NT2/D1 (cell line): ENCODE results near the gene NXPH4.

Experiments used
- YY1 ChIP-seq: IDR thresholded peaks from 2 replicates; pipeline ENCODE4 v1.6.1; 2011; ENCODE audit not compliant: insufficient read length, insufficient read depth
- ZNF274 ChIP-seq: IDR thresholded peaks from 2 replicates; pipeline ENCODE4 v1.6.1; 2011; ENCODE audit warnings: mild to moderate bottlenecking, low read depth, low read length

DNA sequence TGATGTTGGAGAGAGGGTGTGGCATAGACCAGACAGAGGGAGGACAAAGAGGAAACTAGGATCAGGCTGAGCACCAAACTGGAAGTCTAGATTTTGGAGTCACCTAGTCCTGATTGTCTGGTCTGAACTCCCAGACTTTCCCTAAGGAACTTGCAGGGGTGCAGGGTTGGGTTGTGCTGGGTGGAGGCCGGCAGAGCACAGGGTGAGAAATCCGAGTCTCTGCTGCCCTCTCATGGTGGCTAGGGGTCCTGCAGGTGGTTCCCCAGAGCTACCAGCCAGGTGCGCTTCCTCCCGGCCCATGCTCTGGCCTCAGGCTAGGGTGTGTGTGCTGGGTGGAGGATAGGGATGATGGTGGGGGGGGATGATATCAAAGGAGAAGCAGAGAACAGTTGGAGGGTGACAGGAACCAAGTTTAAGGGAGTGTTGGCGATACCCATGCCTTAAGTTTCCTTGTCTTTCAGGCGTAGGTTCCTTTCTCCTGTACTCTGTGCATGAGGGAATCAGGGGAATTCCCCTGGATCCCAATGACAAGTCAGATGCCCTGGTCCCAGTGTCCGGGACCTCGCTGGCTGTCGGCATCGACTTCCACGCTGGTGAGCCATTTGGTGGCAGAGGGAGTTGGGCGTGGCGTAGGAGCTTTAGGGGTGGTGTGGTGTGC is 33.5 kb upstream of the NXPH4 start:
- TF ChIP-seq ZNF274 (no peak), YY1 (no peak)
